ENCODE results near the gene SLC1A2.

SLC1A2 gene

DNA sequence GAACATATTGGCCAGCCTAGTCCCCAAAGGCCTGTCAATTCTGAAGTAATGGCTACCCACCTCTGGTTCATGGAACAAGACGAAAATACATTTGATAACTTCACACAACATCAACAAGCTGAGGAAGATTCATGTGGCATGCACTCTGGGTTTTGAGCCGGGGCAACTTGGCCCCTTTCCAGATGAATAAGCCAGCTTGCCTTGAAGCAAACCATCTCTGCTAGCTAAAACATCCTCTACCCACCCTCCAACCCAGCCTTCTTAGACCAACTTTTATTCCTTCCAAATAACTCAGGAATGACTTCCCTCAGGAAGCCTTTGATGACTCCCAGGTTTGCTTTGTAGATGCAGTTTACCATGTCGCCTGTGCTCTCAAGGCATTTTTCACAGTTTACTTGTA lies 94.4 kb downstream of the SLC1A2 start:
- DNase-seq (ENCODE audit: low read depth) = no peak

DNA sequence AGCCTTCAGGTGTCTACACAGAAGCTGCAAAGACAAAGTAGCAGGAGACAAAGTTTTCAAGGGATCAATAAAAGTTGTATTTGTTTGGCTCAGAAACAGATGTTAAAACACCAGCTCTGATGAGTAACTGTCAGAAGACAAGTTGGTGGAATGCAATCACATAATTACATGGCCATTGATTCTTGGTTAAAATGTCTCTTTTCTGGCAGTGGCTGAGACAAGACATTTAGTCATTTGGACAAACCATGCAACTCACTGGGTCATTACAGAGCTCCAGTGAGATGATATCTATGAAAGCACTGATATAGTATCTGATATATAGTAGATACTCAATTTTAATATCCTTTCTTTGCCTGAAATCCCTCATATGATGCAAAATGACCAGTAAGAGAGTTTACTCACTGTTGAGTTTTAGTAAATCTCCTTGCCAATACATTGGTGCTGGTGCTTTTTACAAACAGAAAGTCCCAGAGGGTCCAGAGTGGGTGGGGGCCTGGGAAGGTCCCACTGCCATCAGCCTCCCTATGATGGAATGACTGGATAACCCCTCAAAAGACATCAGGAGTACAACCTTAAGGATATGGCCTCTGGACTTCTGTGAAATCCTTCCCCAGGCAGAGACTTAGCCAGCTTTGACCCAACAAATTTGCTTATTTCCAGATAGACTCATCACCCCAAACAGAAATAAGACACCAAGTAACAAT lies 95.0 kb downstream of the SLC1A2 start:
- no peak for DNase-seq (ENCODE audit: low read depth)

DNA sequence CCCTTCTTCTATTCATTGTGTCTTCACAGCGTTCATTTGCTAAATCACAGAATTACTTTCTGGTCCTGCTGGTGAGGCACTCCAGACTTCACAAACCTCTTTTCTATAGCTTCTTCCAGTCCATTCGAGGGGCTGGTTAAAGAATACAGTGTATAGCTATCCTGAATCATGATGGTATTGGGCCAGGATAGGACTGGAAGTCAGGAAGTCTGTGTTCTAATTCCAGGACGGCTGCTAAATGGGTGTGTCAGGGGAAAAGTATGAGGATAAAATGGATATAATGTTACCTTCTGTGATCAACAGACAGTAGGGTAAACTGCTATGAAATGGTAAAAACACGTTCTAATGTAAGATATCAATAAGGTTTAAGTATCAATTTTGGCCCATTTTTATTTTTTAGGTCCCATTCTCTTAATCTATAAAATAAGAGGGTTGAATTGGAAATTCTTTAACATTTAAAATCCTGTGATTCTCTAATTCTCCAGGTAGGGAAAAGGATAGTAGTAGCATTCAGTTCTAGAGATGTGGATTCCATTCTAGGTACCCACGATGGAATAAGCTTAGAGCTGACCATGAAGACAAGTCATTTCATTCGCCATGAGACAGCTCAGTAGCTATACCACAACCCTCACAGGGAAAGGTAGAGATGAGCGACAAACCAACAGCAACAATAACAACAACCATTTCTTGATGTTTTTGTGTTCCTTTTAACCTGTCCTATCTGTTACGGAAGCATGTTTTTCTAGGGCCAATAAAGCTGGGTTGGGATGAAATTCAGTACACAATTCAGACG lies 96.1 kb downstream of the SLC1A2 start:
- DNase-seq (ENCODE audit: low read depth) = no peak

DNA sequence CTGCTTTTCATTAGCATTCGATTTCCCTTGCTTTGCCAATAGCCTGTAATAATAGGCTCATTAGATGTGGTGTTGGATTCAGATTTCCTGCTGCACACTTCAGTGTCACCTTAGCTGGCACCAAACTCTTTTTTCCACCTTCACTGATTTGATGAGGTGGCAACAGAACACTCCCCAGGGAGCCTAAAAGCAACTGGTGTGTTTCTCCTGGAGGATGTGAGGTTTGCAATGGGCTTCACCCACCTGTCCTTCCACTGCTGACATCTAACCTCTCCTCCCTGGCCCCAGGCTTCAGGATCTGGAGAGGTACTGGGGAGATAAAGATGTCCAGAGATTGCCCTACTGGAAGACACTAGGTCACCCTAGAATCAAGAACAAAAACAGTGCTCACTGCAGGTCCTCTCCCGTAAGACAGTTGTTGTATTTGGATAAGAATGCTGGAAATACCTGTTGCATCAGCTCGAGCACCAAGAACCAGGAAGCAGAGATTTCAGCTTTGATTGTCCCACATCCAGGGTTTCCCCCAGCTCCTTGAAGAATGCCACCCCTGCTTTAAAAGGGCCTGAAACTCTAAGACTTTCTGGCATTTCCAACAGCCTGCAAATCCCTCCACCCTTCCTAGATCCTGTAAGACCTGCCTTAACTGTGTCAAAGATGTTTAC lies 96.9 kb downstream of the SLC1A2 start:
- DNase-seq (ENCODE audit: low read depth) = no peak

DNA sequence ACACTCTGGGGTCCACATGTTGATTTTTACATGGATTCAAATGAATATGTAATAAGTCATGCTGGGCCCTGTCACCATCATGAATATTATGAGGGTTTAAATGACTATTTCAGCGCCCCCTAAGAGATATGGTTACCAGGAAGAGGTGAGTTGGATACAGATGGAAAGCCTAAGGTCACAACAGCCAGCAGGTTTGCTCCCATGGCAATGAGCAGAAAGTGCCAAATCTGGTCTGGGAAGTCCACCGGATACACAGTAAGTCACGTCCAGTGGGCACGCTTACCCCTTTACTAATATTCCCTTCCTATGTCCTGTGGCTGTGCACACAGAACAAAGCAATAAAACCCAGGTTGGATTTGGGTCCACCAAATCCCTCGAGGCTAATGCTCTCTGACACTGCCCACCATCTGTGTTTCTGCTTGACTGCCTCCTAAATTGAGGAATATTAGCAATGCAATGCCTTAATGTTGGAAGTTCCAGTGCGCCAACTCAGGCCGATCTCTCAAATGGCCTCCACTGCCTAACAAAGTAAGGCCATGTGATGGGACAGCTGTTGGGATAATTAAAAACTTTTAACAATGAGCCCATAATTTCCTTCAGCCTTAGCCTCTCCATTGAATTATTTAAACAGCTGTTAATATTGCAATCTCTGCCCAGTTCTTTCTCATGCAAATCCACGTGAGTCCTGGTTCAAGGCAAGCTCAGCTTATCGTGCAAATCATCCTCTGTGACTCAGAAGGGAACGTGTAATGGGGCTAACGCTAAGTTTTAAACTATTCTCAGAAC lies 97.6 kb downstream of the SLC1A2 start:
- no peak for DNase-seq (ENCODE audit: low read depth)

DNA sequence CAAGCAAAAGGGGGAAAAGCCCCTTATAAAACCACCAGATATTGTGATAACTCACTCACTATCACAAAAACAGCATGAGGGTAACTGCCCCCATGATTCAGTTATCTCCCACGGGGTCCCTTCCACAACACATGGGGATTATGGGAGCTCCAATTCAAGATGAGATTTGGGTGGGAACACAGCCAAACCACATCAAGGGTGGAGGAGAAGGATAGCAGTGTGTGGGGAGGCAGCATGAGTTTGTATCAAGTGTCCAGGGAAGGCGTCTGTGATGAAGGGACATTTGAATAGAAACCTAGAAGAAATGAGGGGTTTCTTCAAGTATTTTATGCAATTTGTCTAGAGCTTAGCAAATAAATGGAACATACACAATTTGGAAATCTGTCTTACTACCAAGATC lies 98.2 kb downstream of the SLC1A2 start:
- no peak for DNase-seq (ENCODE audit: low read depth)

DNA sequence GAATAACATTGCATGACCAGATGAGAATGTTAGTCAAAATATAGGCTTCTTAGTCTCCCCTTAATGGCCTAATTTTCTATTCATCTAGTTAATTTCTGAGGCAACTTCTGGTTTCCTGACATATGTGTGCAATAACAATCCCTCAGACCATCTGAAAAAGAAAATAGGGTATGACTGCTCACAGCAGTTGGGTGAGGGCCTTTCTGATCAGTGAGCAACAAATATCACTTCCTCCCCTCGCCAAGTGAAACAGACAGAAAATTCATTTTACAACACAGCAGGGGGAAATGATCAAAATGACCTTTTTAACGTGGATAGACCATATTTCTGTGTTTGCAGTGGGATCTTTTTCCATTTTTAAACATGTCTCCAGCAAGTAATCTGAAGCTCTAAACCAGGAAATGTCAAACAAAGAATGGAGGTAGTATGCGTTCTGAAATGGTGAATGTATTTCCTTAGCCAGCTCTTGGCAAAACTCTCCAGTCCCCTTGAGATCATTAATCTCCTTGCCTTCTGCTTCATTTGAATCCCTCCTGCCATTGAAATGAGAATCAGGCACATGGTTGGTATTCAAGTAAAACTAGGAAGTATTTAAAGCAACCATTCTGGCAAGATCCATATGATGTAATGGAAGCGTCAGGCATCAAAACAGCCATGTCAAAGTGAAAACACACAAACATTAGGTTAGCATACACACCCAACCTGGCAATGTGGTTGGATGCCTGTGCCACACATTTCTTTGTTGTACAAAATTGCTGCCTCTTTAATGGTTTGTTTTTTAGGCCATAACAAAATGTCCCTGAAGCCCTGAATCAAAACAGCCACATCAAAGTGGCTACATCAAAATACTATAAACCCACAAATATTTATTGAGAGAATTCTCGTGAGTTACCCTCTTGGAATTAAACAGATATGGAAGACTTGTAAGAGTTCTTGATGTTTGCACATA lies 100.1 kb downstream of the SLC1A2 start:
- no peak for DNase-seq (ENCODE audit: low read depth)

DNA sequence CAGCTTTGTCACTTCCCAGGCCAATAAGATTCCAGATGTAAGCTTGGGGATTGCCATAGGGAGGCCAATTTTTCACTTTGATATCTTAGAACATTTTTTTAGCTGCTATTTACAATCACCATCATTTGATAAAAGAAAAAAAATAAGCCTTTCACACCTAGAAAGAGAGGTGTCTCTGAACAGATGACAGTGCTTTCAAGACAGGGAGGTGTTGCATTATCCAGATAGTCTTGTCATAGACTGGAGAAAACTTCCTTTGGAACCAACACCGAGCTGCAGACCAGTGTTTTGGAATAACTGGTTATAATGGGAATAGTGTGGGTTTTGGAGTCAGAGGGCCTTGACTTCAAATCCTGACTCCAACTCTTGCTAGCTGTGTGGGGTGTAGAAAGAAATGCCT lies 101.0 kb downstream of the SLC1A2 start:
- no peak for DNase-seq (ENCODE audit: low read depth)

DNA sequence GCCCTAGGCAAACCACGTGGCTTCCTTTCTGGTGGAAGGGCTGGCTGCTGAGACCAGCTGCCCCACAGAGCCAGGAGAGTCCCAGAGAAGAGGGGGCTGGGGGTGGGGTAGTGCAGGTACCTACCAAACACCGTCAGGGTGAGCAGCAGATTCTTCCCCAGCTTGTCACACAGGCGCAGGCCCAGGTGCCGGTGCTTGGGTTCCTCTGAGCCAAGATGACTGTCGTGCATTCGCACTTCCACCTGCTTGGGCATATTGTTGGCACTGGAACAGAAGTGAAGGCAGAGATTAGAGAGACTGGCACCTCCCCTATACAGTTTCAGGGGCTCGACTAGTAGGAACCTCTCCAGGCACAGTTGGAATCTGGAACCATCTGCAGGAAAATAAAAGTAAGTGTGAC lies 102.1 kb downstream of the SLC1A2 start:
- no peak for DNase-seq (ENCODE audit: low read depth)

- no peak for DNase-seq (ENCODE audit: low read depth)
Observed at GRCh38 chr11:35316161-35316560, 103.2 kb downstream of the SLC1A2 start.

- no peak for DNase-seq (ENCODE audit: low read depth)
Observed at GRCh38 chr11:35313760-35314153, 105.6 kb downstream of the SLC1A2 start.

- DNase-seq (ENCODE audit: low read depth) = no peak
Observed at GRCh38 chr11:35313066-35313759, 106.1 kb downstream of the SLC1A2 start.

- no peak for DNase-seq (ENCODE audit: low read depth)
Observed at GRCh38 chr11:35311331-35311730, 108.0 kb downstream of the SLC1A2 start.

DNA sequence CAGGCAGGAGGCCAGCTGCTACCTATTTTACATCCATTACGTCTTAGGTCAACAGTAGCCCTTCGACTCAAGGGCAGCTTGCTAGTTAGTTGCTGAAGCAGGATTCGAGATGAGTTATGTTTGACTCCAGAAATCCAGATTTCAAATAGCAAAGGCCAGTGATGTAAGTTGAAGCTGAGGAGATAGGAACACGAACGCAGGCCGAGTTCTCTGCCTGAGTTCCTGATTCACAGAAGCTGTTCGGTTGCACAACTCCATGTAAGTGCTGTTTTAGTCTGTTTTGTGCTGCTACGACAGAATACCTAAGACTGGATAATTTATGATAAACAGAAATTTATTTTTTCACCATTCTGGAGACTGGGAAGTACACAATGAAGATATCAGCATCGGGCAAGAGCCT lies 111.2 kb downstream of the SLC1A2 start:
- no peak for DNase-seq (ENCODE audit: low read depth)

DNA sequence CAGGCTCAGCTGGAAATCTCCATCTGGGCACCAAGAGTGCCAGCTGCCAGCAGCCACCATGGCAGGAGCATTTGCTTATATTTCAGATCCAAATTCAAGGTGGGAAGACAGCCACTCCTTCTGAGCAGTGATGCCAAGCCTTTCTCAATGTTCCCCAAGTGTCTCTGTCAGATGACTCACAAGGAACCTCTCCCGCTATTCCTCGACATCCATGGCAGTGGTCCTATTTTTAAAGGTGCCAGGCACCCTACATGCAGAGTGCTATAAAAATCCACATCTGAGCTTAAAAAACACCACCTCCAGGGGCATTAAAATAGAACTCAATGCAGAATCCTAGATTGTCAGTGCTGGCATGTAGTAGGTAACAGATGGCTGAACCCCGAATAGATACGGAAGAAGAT lies 112.1 kb downstream of the SLC1A2 start:
- DNase-seq (ENCODE audit: low read depth) = no peak

- no peak for DNase-seq (ENCODE audit: low read depth)
Observed at GRCh38 chr11:35305670-35306382, 113.5 kb downstream of the SLC1A2 start.

- DNase-seq (ENCODE audit: low read depth) = no peak
Observed at GRCh38 chr11:35304900-35305460, 114.4 kb downstream of the SLC1A2 start.

- DNase-seq (ENCODE audit: low read depth) = no peak
Observed at GRCh38 chr11:35304386-35304775, 115.0 kb downstream of the SLC1A2 start.

GRCh38 chr11:35303596-35304385 lies 115.6 kb downstream of the SLC1A2 start:
- no peak for DNase-seq (ENCODE audit: low read depth)

All from stimulated activated CD8-positive, alpha-beta memory T cell treated with anti-CD3 and anti-CD28 coated beads, Interleukin-7, amount 100 ng/mL, for 24 hours (primary cell).